Gastroesophageal sphincter (tissue), 3 donors: Measurements from ENCODE around the gene ACSS1.

Experiments used
- POLR2AphosphoS5 ChIP-seq: sonication (generic); formaldehyde crosslinking; IDR thresholded peaks from one replicate; pipeline ENCODE4 v1.6.1; 2017; ENCODE audit warnings: antibody characterized with exemption
- TF ChIP-seq, protein P1 (sequence below), 4 experiments: fragments of 200-600 bp in 2 of 4; fragments of 450-650 bp in 2 of 4; sonication (generic) in 1 of 4; IDR thresholded peaks; one replicate each; pipeline ENCODE4 v1.5.1; 2017 to 2019; ENCODE audit warnings: antibody characterized with exemption in 4 of 4, mild to moderate bottlenecking in 2 of 4, moderate library complexity in 2 of 4

DNA sequence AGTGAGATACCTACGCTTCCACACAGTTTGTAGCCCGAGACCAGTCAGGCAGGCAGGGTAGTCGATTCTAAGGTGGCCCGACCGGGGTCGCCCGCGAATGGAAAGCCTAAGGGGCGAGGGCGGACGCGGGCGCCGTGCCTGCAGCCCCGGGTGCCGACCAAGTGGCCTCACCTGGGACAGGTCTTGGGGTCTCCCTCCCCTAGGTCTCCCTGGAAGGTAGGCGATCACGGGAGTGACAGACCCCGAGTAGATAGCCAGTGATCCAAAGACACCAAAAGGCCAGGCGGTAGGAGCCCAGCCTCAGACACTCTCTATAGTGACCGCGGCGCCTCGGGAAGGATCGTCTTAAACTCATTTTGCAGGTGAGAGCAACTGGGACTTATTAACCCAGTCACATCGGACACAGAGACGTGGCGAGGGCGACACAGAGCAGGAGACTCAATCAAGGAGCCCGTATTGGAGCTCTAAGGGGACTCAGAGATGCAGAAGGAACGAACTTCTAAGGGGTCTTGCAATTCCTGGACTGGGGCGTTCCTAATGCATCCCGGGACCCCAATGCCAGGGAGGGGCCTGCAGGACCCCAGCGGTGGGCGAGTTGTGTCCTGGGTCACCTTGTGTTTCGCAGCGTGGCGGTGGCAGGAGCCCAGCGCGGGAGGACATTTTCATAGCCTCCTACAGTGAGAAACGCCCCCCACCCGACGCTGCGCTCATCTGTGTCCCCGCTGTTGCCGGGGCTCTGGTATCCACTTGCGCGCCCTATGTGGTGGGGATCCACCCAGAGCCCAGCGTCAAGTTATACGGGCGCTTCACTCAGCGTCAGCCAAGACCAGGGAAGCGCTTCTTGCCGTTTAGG is 26.1 kb upstream of the ACSS1 start:
- TF ChIP-seq, protein P1, sequence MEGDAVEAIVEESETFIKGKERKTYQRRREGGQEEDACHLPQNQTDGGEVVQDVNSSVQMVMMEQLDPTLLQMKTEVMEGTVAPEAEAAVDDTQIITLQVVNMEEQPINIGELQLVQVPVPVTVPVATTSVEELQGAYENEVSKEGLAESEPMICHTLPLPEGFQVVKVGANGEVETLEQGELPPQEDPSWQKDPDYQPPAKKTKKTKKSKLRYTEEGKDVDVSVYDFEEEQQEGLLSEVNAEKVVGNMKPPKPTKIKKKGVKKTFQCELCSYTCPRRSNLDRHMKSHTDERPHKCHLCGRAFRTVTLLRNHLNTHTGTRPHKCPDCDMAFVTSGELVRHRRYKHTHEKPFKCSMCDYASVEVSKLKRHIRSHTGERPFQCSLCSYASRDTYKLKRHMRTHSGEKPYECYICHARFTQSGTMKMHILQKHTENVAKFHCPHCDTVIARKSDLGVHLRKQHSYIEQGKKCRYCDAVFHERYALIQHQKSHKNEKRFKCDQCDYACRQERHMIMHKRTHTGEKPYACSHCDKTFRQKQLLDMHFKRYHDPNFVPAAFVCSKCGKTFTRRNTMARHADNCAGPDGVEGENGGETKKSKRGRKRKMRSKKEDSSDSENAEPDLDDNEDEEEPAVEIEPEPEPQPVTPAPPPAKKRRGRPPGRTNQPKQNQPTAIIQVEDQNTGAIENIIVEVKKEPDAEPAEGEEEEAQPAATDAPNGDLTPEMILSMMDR (IDR thresholded peaks at IDR 0.05): no peak
- TF ChIP-seq POLR2AphosphoS5: no peak
